ENCODE measurements around the gene EGR1.

DNA sequence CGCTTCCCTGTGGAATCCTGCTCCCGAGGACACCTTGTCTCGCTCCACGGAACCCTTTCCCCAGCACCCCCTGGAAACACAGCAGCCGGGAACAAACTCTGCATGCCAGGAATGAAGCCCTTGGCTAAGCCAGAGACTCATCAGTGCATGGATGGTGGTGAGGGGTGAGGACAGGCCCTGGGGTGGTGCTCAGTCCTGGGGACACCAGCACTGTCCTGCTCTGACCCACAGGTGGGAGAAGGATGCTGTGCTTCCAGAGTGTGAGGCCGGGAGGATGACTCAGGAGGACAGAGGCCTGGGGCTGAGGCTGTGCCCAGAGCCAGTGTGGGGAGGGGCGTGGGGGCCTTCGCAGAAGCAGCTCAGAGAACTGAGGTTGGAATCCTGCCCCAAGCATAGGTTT is 11.2 kb upstream of the EGR1 start:
- TF ChIP-seq POLR2AphosphoS5 (IDR thresholded peaks at IDR 0.05; ENCODE audit: low read depth, low read length) (no peak), RCOR1 (IDR thresholded peaks at IDR 0.05; ENCODE audit: low read length) (no peak), NFIC (IDR thresholded peaks at IDR 0.05; ENCODE audit: borderline replicate concordance) (no peak)
- TF ChIP-seq, protein P1, sequence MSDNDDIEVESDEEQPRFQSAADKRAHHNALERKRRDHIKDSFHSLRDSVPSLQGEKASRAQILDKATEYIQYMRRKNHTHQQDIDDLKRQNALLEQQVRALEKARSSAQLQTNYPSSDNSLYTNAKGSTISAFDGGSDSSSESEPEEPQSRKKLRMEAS (IDR thresholded peaks at IDR 0.05; ENCODE audit: low read depth), result no peak
- TF ChIP-seq, protein P2, sequence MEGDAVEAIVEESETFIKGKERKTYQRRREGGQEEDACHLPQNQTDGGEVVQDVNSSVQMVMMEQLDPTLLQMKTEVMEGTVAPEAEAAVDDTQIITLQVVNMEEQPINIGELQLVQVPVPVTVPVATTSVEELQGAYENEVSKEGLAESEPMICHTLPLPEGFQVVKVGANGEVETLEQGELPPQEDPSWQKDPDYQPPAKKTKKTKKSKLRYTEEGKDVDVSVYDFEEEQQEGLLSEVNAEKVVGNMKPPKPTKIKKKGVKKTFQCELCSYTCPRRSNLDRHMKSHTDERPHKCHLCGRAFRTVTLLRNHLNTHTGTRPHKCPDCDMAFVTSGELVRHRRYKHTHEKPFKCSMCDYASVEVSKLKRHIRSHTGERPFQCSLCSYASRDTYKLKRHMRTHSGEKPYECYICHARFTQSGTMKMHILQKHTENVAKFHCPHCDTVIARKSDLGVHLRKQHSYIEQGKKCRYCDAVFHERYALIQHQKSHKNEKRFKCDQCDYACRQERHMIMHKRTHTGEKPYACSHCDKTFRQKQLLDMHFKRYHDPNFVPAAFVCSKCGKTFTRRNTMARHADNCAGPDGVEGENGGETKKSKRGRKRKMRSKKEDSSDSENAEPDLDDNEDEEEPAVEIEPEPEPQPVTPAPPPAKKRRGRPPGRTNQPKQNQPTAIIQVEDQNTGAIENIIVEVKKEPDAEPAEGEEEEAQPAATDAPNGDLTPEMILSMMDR (IDR thresholded peaks at IDR 0.05), result no peak
